ENCODE data around the gene ADAR. TPM values are rescaled to one million over a fixed set of nuclear protein-coding genes. Genes with fewer than 3 reads are reported as not detected.
"Not testable (repeated sequence)": the region's sequence is repeated elsewhere in the genome, so short reads cannot be mapped to it uniquely, and the experiment has no call there.

Gene ADAR, protein sequence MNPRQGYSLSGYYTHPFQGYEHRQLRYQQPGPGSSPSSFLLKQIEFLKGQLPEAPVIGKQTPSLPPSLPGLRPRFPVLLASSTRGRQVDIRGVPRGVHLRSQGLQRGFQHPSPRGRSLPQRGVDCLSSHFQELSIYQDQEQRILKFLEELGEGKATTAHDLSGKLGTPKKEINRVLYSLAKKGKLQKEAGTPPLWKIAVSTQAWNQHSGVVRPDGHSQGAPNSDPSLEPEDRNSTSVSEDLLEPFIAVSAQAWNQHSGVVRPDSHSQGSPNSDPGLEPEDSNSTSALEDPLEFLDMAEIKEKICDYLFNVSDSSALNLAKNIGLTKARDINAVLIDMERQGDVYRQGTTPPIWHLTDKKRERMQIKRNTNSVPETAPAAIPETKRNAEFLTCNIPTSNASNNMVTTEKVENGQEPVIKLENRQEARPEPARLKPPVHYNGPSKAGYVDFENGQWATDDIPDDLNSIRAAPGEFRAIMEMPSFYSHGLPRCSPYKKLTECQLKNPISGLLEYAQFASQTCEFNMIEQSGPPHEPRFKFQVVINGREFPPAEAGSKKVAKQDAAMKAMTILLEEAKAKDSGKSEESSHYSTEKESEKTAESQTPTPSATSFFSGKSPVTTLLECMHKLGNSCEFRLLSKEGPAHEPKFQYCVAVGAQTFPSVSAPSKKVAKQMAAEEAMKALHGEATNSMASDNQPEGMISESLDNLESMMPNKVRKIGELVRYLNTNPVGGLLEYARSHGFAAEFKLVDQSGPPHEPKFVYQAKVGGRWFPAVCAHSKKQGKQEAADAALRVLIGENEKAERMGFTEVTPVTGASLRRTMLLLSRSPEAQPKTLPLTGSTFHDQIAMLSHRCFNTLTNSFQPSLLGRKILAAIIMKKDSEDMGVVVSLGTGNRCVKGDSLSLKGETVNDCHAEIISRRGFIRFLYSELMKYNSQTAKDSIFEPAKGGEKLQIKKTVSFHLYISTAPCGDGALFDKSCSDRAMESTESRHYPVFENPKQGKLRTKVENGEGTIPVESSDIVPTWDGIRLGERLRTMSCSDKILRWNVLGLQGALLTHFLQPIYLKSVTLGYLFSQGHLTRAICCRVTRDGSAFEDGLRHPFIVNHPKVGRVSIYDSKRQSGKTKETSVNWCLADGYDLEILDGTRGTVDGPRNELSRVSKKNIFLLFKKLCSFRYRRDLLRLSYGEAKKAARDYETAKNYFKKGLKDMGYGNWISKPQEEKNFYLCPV
- 100 to 1,000 TPM; 168 to 197 TPM for total RNA-seq
- polyA plus RNA-seq (ENCODE audit: insufficient read length in 6 of 6): 100 to 1,000 TPM; 136 to 154 (median 148) TPM
- long read RNA-seq, donor 1, full-length matches to known transcripts: 7 of 52 reads
- long read RNA-seq, donor 1, partial matches to known transcripts: 45 of 52 reads
- long read RNA-seq, donor 1, other reads (novel, unspliced or antisense): 0 of 52 reads
- long read RNA-seq, donor 2, full-length matches to known transcripts: 4 of 42 reads
- long read RNA-seq, donor 2, partial matches to known transcripts: 38 of 42 reads
- long read RNA-seq, donor 2, other reads (novel, unspliced or antisense): 0 of 42 reads
- long read RNA-seq, donor 3, full-length matches to known transcripts: 3 of 8 reads
- long read RNA-seq, donor 3, partial matches to known transcripts: 5 of 8 reads
- long read RNA-seq, donor 3, other reads (novel, unspliced or antisense): 0 of 8 reads
- long read RNA-seq, donor 4, partial matches to known transcripts: 2 of 9 reads
- long read RNA-seq, donor 4, other reads (novel, unspliced or antisense): 6 of 9 reads
- long read RNA-seq, donor 5, full-length matches to known transcripts: 11 of 40 reads
- long read RNA-seq, donor 5, partial matches to known transcripts: 29 of 40 reads
- long read RNA-seq, donor 5, other reads (novel, unspliced or antisense): 0 of 40 reads
- long read RNA-seq, donor 6, full-length matches to known transcripts: 7 of 23 reads
- long read RNA-seq, donor 6, partial matches to known transcripts: 16 of 23 reads
- long read RNA-seq, donor 6, other reads (novel, unspliced or antisense): 0 of 23 reads
- long read RNA-seq, donor 7, full-length matches to known transcripts: 2 of 2 reads
- long read RNA-seq, donor 7, partial matches to known transcripts: 0 of 2 reads
- long read RNA-seq, donor 7, other reads (novel, unspliced or antisense): 0 of 2 reads
- long read RNA-seq, donor 8, full-length matches to known transcripts: 9 of 26 reads
- long read RNA-seq, donor 8, partial matches to known transcripts: 17 of 26 reads
- long read RNA-seq, donor 8, other reads (novel, unspliced or antisense): 0 of 26 reads
- long read RNA-seq, donor 9: 0 reads
- long read RNA-seq, donor 10, partial matches to known transcripts: 11 of 21 reads
- long read RNA-seq, donor 10, other reads (novel, unspliced or antisense): 10 of 21 reads
- long read RNA-seq, donor 11, full-length matches to known transcripts: 4 of 30 reads
- long read RNA-seq, donor 11, partial matches to known transcripts: 26 of 30 reads
- long read RNA-seq, donor 11, other reads (novel, unspliced or antisense): 0 of 30 reads
- long read RNA-seq, donor 12, full-length matches to known transcripts: 3 of 18 reads
- long read RNA-seq, donor 12, partial matches to known transcripts: 15 of 18 reads
- long read RNA-seq, donor 12, other reads (novel, unspliced or antisense): 0 of 18 reads

DNA sequence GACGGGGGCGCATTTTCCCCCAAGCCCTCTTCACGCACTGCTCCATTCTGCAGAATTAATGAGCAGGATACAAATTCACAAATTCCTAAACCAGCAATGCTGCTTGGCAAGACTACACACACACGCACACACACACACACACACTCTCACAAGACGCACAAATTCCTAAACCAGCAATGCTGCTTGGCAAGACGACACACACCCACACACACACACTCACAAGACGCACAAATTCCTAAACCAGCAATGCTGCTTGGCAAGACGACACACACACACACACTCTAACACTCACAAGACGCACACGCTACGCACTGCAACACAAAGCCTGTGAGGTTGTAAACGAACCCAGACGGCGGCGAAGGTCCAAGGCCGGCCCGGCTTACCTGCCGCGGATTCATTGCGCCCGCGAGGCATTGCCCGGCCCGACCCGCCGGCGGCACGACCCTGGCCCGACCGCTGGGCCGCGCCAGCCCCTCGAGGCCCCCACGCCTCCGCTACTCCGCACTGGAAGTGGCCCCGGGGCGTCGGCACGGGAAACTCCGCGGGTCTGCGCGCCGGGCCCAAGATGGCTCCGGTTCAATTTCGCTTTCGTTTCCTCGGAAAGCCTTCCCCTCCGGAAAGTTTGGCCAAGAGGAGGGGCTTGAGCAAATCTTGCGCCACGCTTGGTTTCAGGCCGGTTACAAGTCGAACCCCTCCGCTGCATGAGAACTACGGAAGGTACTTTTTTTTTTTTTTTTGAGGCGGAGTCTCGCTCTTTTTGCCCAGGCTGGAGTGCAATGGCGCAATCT lies at the start of gene ADAR:
Gene ADAR, minus strand, starts transcription at position 578 of the 788 bp plus-strand sequence. Its CDS starts 180 bp downstream, at position 398.
- peaks cover 17 to 62% of the 10 kb centered on the region in 2 donors for H3K4me1 ChIP-seq
- H3K4me3 ChIP-seq: peak within 1 kb of the TSS; percentile 81 to 87
- peak within 1 kb of the TSS; percentile 97 to 99 for H3K27ac ChIP-seq
- no peaks in the 10 kb centered on the region for H3K27me3 ChIP-seq
- H3K36me3 ChIP-seq: no peaks in the 10 kb centered on the region
- TF ChIP-seq, protein P1, sequence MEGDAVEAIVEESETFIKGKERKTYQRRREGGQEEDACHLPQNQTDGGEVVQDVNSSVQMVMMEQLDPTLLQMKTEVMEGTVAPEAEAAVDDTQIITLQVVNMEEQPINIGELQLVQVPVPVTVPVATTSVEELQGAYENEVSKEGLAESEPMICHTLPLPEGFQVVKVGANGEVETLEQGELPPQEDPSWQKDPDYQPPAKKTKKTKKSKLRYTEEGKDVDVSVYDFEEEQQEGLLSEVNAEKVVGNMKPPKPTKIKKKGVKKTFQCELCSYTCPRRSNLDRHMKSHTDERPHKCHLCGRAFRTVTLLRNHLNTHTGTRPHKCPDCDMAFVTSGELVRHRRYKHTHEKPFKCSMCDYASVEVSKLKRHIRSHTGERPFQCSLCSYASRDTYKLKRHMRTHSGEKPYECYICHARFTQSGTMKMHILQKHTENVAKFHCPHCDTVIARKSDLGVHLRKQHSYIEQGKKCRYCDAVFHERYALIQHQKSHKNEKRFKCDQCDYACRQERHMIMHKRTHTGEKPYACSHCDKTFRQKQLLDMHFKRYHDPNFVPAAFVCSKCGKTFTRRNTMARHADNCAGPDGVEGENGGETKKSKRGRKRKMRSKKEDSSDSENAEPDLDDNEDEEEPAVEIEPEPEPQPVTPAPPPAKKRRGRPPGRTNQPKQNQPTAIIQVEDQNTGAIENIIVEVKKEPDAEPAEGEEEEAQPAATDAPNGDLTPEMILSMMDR (IDR thresholded peaks at IDR 0.05): no peak
- DNase-seq (peak; percentile 93 to 98 (median 96)), ATAC-seq (peak; percentile 94)
- H3K9me3 ChIP-seq: no peaks in the 10 kb centered on the region
- intact Hi-C loops (cut with DNase I): no loop called here

DNA sequence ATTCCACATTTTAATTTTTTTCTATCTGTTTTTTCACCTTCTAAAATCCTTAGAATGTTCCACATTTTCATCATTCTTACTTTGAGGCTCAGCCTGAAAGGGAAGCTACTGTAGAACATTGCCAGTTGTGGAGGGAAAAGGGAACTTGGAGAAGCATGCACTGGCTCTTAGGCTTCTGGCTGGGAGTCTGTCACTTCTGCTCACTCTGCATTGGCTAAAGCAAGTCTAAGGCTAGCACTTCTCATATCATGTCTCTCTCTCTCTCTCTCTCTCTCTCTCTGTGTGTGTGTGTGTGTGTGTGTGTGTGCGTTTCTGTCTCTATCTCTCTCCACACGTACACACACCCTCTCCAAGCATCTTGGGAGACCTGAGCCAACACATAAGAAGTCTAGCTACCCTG lies 49.6 kb upstream of the ADAR start:
- Histone ChIP-seq H3K27me3 (peaks cover 0 to 22% of the 10 kb centered on the region in 2 donors), H3K36me3 (no peaks in the 10 kb centered on the region), H3K4me3 (no peak overlapping the region), H3K27ac (no peak overlapping the region), H3K9me3 (no peaks in the 10 kb centered on the region), H3K4me1 (no peaks in the 10 kb centered on the region)
- intact Hi-C loops (cut with DNase I): no loop called here
- DNase-seq (no peak), ATAC-seq (peak; percentile 47)
- TF ChIP-seq, protein P1 (IDR thresholded peaks at IDR 0.05): no peak

DNA sequence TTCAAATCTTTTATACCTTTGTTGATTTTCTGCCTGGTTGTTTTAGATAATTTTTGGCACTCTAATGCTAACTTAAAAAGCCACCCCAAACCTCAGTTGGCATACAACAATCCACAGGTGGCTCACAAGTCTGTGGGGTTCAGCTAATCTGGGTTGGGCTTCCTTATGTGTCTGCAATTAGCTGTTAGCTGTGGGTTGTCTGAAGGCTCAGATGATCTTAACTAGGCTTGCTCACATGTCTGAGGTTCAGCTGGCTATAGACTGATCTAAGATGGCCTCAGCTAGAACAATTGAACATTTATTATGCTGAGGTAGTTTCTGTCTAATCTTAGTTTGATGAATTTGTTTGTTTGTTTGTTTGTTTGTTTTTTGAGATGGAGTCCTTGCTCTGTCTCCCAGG lies 44.9 kb upstream of the ADAR start:
- TF ChIP-seq, protein P1 (IDR thresholded peaks at IDR 0.05): no peak
- H3K4me1 ChIP-seq: no peaks in the 10 kb centered on the region
- ATAC-seq (no peak), DNase-seq (no peak)
- H3K27me3 ChIP-seq: peaks cover 0 to 10% of the 10 kb centered on the region in 2 donors
- H3K36me3 ChIP-seq: no peaks in the 10 kb centered on the region
- H3K9me3 ChIP-seq: no peaks in the 10 kb centered on the region
- H3K27ac ChIP-seq: no peak overlapping the region
- H3K4me3 ChIP-seq: no peak overlapping the region
- intact Hi-C loops (cut with DNase I): no loop called here

DNA sequence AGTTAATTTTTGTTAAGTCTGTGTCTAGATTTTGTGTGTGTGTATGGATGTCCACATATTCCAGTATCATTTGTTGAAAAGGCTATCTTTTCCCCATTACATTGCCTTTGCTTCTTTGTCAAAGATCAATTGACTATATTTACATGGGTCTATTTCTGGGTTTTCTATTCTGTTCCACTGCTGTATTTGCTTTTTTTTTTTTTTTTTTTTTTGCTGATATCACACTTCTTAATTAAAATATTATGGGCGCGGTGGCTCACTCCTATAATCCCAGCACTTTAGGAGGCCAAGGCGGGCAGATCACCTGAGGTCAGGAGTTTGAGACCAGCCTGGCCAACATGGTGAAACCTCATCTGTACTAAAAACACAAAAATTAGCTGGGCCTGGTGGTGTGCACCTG lies 36.7 kb upstream of the ADAR start:
- DNase-seq; H3K4me3 ChIP-seq; H3K36me3 ChIP-seq; ATAC-seq; H3K27me3 ChIP-seq; H3K9me3 ChIP-seq; H3K4me1 ChIP-seq; intact Hi-C loops (cut with DNase I): not testable (repeated sequence)
- peak overlapping the region in 1 of 2 donors; percentile 43 for H3K27ac ChIP-seq

All from left lung (tissue), 14 donors.